Osteoblast (primary cell): ENCODE measurements around the gene MISP3. TPM values are rescaled to one million over a fixed set of nuclear protein-coding genes. Genes with fewer than 3 reads are reported as not detected.
A peak's percentile ranks its signal among the peaks of the same experiment; 100 is the strongest.

ENCODE experiments used
- DNase-seq: peaks from one replicate; pipeline ENCODE4 v3.0.0; 2011; ENCODE audit warnings: low spot score, mixed read lengths; ENCODE audit not compliant: insufficient read length; ENCODE audit errors: missing footprints
- H2AFZ ChIP-seq: 2 replicates; pipeline ENCODE4 v1.6.0; 2011; ENCODE audit warnings: mild to moderate bottlenecking, low read length
- H3K27ac ChIP-seq: 2 replicates; pipeline ENCODE4 v1.5.1; 2011; ENCODE audit warnings: mild to moderate bottlenecking, low read depth, low read length, moderate library complexity
- H3K27me3 ChIP-seq: 2 replicates; pipeline ENCODE4 v1.6.0; 2012; ENCODE audit warnings: mild to moderate bottlenecking, control low read depth, inconsistent platforms, low read length, moderate library complexity; ENCODE audit not compliant: insufficient read depth
- H3K36me3 ChIP-seq: 2 replicates; pipeline ENCODE4 v1.5.1; 2011; ENCODE audit warnings: mild to moderate bottlenecking, low read length, control low read depth, moderate library complexity; ENCODE audit not compliant: insufficient read depth
- H3K4me1 ChIP-seq: 2 replicates; pipeline ENCODE4 v1.5.1; 2011; ENCODE audit warnings: mild to moderate bottlenecking, low read length, control low read depth, moderate library complexity; ENCODE audit not compliant: insufficient read depth
- H3K4me2 ChIP-seq: 2 replicates; pipeline ENCODE4 v1.6.0; 2011; ENCODE audit warnings: mild to moderate bottlenecking, low read length; ENCODE audit not compliant: insufficient read depth
- H3K4me3 ChIP-seq: fragments of 200-600 bp; sonication (generic); 3 replicates; pipeline ENCODE4 v1.5.1; 2012; ENCODE audit warnings: mild to moderate bottlenecking, low read length, inconsistent platforms; ENCODE audit not compliant: insufficient read depth
- H3K79me2 ChIP-seq: 2 replicates; pipeline ENCODE4 v1.6.0; 2012; ENCODE audit warnings: mild to moderate bottlenecking, low read length, control low read depth, inconsistent platforms; ENCODE audit not compliant: insufficient read depth
- H3K9me3 ChIP-seq: 2 replicates; pipeline ENCODE4 v1.5.1; 2011; ENCODE audit warnings: low read depth, low read length, control low read depth
- H4K20me1 ChIP-seq: 2 replicates; pipeline ENCODE4 v1.6.0; 2012; ENCODE audit warnings: mild to moderate bottlenecking, low read length, control low read depth; ENCODE audit not compliant: insufficient read depth
- CTCF ChIP-seq: IDR thresholded peaks from 2 replicates; pipeline ENCODE4 v1.5.1; 2011; ENCODE audit warnings: mild to moderate bottlenecking, low read depth, low read length, moderate library complexity; ENCODE audit errors: extremely low read depth
- total RNA-seq: library from RNA; depleted of rRNA; stranded (reverse); fragments of >200 nt; gene quantifications from 2 replicates; pipeline ENCODE4 v1.2.3, GENCODE V29; 2012

MISP3 gene
- total RNA-seq, 1 donor = 1.1 TPM

- Histone ChIP-seq H2AFZ (no peak overlapping the region), H3K36me3 (peaks cover 18% of the 10 kb centered on the region), H3K4me1 (peaks cover 6% of the 10 kb centered on the region), H3K9me3 (peaks cover 6% of the 10 kb centered on the region), H3K79me2 (no peaks in the 10 kb centered on the region), H3K27me3 (no peaks in the 10 kb centered on the region), H3K4me2 (peak overlapping the region; percentile 51), H3K4me3 (peak overlapping the region; percentile 64), H4K20me1 (peaks cover 12% of the 10 kb centered on the region), H3K27ac (no peak overlapping the region)
- TF ChIP-seq CTCF = no peak
- no peak for DNase-seq
Observed at GRCh38 chr19:14089412-14089661, 16.8 kb downstream of the MISP3 start.

GRCh38 chr19:14089662-14090508 lies 17.3 kb downstream of the MISP3 start:
- H3K27me3 ChIP-seq = no peaks in the 10 kb centered on the region
- H2AFZ ChIP-seq = no peak overlapping the region
- peaks cover 12% of the 10 kb centered on the region for H4K20me1 ChIP-seq
- H3K4me2 ChIP-seq = peak overlapping the region; percentile 51
- no peak for TF ChIP-seq CTCF
- H3K36me3 ChIP-seq = peaks cover 18% of the 10 kb centered on the region
- peak; percentile 98 for DNase-seq
- H3K27ac ChIP-seq = no peak overlapping the region
- no peaks in the 10 kb centered on the region for H3K79me2 ChIP-seq
- H3K4me1 ChIP-seq = peaks cover 6% of the 10 kb centered on the region
- H3K4me3 ChIP-seq = peak overlapping the region; percentile 67
- H3K9me3 ChIP-seq = peaks cover 6% of the 10 kb centered on the region

- no peaks in the 10 kb centered on the region for H3K79me2 ChIP-seq
- peaks cover 6% of the 10 kb centered on the region for H3K4me1 ChIP-seq
- no peaks in the 10 kb centered on the region for H3K27me3 ChIP-seq
- H3K4me2 ChIP-seq = peak within 1 kb of the TSS; percentile 95
- peak; percentile 99 for DNase-seq
- no peak for TF ChIP-seq CTCF
- H3K36me3 ChIP-seq = peaks cover 18% of the 10 kb centered on the region
- H2AFZ ChIP-seq = peak within 1 kb of the TSS; percentile 68
- H4K20me1 ChIP-seq = peaks cover 12% of the 10 kb centered on the region
- H3K4me3 ChIP-seq = peak within 1 kb of the TSS; percentile 79
- H3K27ac ChIP-seq = peak within 1 kb of the TSS; percentile 56
- peaks cover 6% of the 10 kb centered on the region for H3K9me3 ChIP-seq
Observed at GRCh38 chr19:14090509-14091080, 18.0 kb downstream of the MISP3 start, which contains the start of gene SAMD1. TSS of gene SAMD1 (minus strand) at chr19:14090751.

- no peaks in the 10 kb centered on the region for H3K79me2 ChIP-seq
- no peak for TF ChIP-seq CTCF
- H2AFZ ChIP-seq = peak overlapping the region; percentile 68
- H3K4me1 ChIP-seq = peaks cover 6% of the 10 kb centered on the region
- H4K20me1 ChIP-seq = peaks cover 12% of the 10 kb centered on the region
- H3K4me2 ChIP-seq = peak overlapping the region; percentile 95
- H3K9me3 ChIP-seq = peaks cover 6% of the 10 kb centered on the region
- peak; percentile 75 for DNase-seq
- peak overlapping the region; percentile 56 for H3K27ac ChIP-seq
- H3K36me3 ChIP-seq = peaks cover 18% of the 10 kb centered on the region
- H3K4me3 ChIP-seq = peak overlapping the region; percentile 79
- no peaks in the 10 kb centered on the region for H3K27me3 ChIP-seq
Observed at GRCh38 chr19:14091081-14091812, 18.7 kb downstream of the MISP3 start.
